GM12801 (cell line): ENCODE data around the gene SBF1.

Source experiments
- CTCF ChIP-seq: IDR thresholded peaks from one replicate; pipeline ENCODE4 v1.5.1; 2011; ENCODE audit warnings: control low read depth; ENCODE audit not compliant: insufficient read length; ENCODE audit errors: extremely low read depth

SBF1 gene

GRCh38 chr22:50498322-50498890 is 23.6 kb upstream of the SBF1 start:
- TF ChIP-seq CTCF: no peak

GRCh38 chr22:50497093-50497492 is 22.3 kb upstream of the SBF1 start:
- no peak for TF ChIP-seq CTCF

DNA sequence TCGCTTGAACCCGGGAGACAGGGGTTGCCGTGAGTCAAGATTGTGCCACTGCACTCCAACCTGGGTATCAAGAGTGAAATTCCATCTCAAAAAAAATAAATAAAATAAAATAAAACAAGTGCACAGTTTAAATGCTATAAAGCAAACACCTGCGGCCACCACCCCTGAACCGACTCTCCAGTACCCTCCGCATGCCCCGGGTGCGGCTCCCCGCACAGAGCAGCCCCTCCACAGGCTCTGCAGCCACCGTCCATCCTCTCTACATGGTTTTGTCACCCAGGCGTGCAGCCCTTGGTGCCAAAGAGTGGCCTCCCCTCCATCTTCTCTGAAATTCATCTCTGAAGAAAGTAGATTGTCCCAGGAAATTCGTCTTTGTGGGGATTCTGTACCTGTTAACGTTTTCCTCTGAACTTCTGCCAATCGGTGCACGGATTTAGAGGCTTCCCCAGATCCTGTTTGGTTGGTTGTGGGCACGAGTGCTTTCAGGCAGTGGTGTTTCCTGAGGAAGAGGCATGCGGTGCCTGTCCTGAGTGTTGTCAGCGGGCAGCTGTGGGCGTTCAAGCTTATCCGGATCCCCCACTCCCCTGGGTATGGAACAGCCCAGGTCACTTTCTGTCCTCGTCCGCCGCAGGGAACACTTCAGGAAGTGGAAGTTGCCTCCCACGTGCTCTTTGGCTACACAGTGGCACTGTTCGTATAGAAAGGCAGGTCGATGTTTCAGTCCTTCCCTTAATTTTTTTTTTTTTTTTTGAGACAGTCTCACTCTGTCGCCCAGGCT is 15.9 kb upstream of the SBF1 start:
- TF ChIP-seq CTCF: no peak

DNA sequence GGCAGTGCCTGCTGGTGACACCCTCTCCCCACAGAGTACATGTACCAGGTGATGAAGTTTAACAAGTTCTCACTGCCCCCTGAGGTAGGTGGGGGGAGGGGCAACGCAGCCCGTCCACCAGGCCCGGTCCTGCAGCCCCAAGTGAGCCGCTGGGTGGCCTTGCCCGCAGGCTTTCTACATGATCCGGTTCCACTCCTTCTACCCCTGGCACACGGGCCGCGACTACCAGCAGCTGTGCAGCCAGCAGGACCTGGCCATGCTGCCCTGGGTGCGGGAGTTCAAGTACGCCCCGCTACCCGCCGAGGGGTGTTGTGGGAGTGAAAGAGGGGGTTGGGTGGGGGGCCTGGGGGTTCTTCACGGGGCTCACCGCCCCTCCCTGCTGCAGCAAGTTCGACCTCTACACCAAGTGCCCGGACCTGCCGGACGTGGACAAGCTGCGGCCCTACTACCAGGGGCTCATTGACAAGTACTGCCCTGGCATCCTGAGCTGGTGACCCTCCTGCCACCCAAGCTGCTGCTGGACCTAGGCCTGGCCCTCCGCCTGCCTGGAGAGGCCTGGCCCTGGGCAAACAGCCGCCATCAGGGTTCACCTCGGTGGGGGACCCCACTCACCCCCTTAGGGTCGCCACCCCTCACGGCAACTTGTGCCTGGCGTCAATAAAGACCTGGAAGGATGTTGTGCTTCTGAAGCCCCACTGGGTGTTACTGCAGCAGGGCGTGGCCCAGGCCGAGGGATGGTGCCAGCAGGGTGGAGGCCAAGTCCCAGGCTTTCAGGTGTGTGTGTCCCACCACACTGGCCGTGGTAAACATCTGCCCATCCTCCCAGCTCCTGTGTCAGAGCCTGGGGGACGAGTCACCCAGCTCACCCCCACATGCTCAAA is 14.8 kb upstream of the SBF1 start:
- no peak for TF ChIP-seq CTCF

DNA sequence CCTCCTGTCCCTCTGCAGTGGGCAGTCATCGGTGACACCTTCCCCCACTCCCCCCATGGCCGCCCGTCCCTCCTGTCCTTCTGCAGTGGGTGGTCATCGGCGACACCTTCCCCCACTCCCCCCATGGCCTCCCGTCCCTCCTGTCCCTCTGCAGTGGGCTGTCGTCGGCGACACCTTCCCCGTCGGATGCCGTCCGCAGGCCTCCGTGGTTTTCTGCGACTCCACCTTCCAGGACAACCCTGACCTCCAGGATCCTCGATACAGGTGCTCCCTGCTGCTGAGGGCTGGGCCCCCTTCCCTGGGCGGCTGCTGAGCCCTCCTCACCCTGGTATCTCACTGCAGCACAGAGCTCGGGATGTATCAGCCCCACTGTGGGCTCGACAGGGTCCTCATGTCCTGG is 14.1 kb upstream of the SBF1 start:
- no peak for TF ChIP-seq CTCF

DNA sequence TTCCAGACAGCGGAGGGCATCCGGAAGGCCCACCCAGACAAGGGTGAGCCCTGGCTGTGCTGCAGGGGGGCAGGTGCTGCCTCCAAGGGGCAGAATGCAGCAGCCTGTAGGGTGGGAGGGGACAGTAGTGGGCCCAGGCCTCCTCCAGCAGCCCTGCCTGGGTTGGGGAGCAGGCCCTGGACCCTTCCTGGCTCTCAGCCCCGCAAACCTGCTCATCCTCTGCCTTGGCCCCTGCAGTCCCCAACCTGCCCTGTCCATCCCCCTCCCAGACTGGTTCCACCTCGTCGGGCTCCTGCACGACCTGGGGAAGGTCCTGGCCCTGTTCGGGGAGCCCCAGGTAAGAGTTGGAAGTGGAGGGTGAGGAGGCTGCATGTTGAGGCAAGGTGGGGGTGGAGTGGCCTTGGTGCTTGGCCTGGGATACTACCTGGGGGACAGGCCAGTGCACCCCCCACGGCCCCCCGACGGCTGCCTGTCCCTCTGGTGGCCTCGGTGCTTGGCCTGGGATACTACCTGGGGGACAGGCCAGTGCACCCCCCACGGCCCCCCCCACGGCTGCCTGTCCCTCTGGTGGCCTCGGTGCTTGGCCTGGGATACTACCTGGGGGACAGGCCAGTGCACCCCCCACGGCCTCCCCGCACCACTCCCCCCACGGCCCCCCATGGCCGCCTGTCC is 13.3 kb upstream of the SBF1 start:
- TF ChIP-seq CTCF: no peak

- no peak for TF ChIP-seq CTCF
Observed at GRCh38 chr22:50487290-50488005, 12.6 kb upstream of the SBF1 start.
